Myocyte (in vitro differentiated cells): ENCODE measurements around the gene LCP1. TPM values are rescaled to one million over a fixed set of nuclear protein-coding genes. Genes with fewer than 3 reads are reported as not detected.

Experiments
- DNase-seq: peaks from one replicate; pipeline ENCODE4 v3.0.0-alpha.2; 2012; ENCODE audit warnings: low read depth
- total RNA-seq: library from RNA; depleted of rRNA; stranded (reverse); fragments of >200 nt; gene quantifications from 2 replicates; pipeline ENCODE4 v1.2.3, GENCODE V29; 2014

Gene LCP1
- total RNA-seq, 1 donor from 2014 or later: not detected

DNA sequence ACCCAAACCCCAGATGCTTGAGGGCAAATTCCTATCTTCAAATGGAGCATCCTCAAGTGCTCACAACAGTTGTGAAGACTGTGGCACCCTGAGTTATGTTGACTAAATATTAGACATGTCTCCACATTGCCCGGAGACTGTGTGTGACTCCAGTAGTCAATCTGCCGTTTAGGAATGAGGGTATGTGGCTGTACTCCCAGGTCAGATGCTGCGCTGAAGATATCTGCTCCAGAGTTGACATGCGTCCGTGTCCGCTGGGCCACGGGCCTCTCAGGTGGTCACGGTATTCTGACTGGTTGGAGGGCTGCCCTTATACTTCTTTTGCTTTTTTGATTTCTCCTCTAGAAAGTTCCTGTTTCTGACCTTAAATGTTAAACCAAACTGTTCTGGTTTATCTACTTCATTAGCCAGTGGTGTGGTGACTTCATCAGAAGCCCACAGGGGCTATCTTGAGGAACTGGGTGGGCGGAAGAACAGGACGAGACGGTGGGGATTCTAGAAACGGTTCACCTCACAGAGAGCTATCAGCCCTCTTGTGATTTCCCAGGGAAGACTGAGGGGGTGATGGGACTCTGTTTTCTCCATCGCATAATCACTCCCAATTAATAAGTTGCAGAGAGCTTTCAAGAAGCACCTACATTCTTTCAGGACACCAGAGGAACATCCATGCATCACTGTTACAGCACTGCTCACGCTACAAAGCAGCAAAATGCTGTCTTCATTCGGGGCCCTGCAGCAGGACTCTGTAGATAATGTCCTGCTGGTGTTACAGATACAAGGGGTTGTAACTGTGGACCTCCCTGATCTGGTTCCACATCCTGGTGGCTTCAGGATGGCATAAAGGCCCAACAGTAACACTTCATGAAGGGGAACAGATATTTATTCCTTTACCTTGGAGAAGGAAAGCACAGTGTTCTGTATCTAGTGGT lies 1.3 kb upstream of the LCP1 start:
- DNase-seq: no peak

- no peak for DNase-seq
Measured at GRCh38 chr13:46182491-46182877, 507 bp upstream of the LCP1 start.

DNA sequence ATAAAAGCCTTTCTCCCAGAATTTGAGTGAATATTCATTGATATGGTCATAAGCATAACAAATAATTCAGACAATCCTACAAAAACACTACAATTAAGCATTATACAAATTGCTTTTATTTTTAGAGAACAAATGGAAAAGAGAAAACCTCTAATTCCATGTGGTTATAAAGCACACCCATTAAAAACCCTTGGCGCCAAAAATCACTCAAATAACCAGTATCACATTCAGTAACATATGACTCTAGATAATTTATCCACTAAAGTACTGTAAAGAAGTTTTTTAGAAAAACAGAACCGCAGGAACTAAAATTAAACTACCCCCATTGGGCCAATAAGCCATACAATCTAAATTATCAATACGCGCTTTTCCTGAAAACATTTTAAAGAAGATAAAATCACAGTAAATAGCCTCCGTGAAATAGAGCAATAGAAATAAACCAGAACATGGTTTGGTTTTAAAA lies 569 bp downstream of the LCP1 start:
- no peak for DNase-seq

DNA sequence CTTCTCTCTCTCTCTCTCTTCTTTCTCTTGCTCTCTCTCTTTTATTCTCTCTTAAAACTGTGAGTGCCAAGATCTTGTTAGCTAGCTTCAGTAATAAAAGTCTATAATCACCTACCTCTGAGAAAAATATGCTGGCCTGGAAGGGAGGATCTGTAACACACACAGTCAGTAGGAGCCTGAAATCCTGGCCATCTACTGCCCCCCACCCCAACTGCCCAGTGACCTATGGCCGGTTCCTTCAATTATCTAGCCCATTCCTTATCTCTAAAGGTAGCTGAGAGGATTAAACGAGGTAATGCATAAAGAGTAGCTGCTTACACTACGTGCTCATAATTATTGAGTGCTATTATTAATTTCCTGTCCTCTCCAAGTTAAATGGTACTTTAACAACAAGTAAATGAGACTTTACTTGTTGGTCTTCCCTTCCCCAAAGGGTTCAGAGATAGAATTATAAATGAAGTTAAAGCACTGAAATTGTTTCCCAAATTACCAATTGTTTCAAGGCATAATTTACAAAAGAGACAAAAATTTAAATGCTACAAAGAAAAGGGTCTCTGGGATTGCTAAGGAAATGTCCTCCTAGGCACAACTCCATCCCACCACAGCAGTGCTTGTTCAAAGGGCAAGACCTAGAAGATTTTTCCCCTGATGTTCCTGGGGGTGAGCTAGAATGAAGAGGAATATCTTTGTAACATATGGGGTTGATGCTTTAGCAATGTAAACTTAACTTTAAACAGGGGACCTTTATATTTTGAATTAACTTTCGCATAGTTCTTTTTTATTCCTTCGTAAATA lies 1.8 kb downstream of the LCP1 start:
- DNase-seq: no peak

DNA sequence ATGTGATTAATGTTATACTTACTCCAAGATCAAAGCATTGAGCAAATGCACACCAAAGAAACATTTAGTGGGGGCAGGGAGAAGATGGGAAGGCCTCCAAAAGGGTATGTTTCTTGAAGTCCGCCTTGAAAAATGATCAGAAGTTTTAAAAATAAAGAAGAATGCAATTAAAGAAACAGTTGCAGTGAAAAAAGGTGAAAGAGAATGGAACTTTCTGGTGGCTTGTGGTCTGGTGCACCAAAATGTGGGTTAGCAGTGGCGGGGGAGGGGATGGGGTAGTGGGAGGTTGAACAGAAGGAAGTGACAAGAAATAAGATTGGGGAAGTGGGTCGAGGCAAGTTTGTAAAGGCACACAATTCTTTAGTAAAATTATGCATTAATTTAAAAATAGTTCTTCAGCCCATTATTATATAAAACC lies 2.5 kb downstream of the LCP1 start:
- DNase-seq: no peak

DNA sequence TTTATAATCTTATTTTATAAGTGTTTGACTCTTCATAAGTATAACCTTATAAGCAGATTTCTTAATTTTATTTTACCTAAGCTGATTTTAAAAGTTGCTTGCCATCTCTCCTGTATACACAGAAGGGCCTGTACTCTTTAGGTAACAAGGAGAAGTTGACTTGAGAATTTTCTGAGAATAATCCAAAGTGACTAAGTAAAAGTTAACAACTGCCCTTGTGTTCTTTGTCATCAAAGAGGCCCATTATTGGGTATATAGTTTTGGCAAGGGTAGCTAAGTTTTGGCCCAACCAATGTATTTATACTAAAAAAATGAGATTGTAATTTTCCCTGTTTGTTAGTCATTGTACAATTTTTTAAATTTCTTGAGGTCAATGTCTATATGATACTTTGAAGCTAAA lies 3.2 kb downstream of the LCP1 start:
- no peak for DNase-seq

GRCh38 chr13:46178143-46178542 lies 3.8 kb downstream of the LCP1 start:
- no peak for DNase-seq

DNA sequence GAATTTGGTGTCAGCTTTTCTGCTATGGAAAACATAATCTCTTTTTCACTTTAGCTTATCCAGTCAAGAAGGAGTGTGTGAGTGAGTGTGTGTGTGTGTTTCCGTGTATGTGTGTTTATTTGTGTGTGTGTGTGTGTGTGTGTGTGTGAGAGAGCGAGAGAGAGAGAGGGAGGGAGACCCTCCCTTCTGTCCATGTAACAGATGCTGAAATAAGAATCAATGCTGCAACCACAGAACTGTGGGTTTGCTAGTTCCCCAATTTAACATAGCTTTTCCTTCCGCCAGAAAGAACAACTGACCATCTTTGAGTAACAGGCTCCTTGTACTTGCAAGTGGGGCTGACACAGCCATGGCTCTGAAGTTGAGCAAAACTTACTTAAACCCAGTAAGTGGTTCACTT lies 5.2 kb downstream of the LCP1 start:
- peak; percentile 3 for DNase-seq

DNA sequence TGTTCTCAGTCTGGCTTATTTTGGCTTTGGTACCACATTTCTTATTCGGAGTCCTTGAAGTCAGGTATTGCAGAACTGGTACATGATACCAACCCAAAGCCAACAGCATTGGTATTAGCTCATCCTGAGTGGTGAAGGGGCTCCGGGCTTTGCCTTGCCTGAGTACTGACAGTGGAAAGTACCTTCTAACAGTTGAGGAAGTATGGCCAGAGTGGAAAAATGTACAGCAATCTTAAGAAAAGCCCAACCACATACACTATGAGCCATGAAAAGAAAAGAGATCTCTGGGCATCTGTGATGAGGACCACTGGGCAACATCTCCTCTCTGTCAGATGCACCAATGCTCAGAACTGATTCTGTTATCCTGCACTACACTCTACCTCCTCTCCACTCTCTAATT lies 8.3 kb downstream of the LCP1 start:
- DNase-seq: no peak

DNA sequence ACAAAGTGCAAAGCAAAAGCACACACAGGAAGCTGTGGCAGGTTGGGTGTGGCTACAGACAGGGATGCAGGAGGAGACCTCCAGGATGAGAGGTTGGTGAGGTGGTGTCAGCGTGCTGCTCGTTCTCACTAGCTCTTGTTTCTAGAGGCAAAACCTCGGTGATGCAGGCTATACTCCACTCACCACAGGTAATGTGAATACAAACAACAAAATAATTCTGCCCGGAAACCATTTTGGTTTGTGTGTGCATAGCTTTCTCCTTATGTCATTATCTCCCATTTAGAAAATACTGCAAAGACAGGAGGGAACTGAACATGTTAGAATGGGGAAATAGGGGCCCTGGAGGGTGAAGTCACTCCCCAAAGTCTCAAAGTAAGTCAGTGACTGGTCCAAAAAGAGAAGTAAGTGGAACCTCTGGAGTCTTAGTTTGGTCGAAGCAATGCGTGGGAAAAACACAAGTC lies 9.4 kb downstream of the LCP1 start:
- DNase-seq: no peak

- DNase-seq: no peak
Measured at GRCh38 chr13:46171739-46172138, 10.2 kb downstream of the LCP1 start.

DNA sequence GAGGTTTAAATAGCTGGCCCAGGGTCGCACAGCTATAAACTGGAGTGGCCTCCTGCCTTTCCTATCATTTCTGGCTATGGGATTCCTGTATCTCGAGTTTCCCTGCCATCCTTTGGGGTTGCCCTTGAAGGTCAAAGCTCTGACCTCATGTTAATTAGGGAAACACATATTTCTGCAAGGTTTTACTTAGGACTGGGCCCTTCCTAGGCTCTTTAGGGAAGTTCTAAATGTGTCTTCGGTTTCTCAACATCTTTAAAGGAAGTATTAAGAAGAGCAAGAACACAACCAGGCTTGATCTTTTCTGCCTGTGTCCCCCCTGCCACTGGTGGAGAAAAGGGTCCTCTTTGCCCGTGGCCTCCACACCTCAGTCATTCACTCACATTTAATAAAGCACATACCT lies 10.8 kb downstream of the LCP1 start:
- DNase-seq: no peak

DNA sequence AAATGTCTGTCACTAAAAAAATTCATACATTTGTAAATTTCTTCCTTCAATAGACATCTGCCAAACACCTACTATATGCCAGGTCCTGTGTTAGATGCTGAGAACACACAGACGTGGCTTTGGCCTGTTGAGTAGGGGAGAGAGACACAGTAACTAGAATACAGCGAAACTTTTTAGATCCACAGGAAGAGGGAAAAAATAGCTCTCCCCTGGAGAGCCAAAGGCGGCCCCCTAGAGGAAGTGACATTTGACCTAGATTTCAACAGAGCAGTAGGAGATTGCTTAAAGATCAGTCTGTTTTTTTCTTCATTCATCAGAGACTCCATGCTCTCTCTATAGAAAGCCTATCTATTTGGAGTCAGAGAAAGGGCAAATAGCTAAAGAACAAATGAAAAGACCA lies 11.3 kb downstream of the LCP1 start:
- DNase-seq: no peak

DNA sequence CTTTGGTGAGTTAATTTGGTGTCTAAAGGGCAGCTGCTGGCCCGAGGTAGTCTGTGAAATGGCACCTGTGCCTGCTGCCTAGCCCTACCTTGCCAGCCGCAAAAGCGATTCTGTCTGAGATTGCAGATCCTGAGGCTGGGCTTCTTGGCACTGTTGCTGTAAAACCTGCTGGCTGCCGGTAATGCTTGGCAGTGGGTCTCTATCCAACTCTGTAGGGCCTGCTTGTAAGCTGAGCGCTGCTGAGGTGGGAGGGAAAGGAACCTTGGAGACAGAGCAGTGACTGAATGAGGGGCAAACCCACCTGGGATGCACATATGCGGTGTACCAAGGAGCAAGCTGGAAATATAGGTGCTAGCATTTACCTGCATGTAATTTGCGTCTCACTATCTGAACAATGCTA lies 11.7 kb downstream of the LCP1 start:
- DNase-seq: no peak

DNA sequence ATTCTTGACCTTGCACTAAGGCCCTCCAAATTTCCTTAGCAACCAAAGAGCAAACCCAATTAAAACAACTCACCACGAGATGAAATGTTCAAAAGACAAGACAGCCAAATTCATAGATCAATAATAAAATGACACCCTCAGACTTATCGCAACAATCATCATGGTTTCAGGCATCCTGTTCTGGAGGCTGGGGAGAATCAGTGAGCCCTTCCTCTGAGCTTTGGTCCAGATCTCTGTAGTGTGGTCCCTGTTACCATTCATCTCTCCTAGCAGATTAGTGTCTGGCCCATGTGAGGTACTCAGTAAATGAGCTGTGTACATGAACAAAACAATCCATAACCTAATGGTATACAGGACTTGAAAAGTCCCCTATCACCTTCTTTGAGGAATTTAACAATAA lies 12.2 kb downstream of the LCP1 start:
- no peak for DNase-seq

DNA sequence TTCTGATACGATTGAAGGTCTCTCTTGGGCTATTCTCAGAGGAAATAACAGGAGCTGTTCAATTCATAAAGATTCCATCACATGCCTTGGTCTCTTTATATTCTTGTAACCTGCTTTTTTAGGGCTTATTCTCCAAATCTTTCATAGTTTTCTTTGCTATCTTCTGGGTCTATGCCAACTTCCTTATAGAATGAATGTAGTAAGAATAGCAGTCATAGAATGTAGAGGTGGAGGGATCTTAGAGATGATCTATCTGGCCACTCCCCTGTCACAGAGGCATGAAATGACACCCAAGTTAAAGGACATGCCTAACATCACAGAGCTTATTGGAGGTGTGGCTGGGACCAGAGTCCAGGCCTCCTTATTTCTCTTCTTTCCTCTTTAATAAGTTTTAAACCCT lies 13.2 kb downstream of the LCP1 start:
- no peak for DNase-seq

DNA sequence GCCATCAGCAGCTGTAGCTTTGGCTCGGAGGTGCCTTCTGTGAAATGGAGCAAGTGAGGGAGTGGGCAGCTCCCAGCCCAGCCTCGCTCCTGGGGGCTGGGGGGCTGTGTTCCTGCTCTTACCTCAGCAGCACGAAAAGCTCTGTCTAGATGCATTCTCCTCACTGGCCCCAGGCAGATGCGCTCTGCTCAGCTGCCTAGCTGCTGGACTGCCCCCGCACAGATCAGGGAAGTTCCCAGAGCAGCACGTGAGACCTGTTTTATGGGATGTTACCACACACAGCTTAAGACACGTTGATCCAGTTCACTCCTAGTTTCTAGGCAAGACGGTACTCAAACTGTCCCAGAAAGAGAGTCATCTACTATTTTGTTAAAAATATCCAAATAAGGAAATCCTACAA lies 13.6 kb downstream of the LCP1 start:
- DNase-seq: no peak

DNA sequence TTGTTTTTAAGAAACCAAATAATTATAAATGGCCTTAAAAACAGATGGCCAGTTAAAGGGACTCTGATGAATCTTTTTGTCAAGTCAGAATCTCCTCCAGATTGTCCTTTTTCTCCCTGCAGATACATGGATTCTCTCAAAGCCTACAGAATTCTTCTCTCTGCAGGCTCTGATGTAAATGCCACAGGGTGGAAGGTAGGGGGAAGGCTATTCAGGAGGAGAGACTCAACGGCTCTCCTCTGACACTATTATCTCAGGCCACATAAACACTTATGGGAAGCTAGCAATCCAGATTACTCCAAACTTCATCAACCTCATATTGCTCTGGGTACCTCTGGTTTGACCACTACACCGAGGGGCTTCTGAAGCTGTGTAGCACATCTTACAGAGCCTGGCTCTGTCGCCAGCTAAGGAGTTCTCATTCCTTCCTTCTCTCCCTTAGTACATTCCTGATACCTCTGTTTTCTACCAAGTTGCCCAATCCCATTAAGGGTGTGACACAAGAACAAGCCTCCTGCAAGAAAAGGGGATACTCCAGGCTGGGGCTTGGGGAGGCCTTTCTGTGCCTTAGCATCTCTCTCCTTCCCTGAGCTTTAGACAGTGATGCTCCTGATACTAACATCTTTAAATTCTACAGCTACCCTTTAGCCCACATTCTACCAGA lies 14.9 kb downstream of the LCP1 start:
- no peak for DNase-seq

DNA sequence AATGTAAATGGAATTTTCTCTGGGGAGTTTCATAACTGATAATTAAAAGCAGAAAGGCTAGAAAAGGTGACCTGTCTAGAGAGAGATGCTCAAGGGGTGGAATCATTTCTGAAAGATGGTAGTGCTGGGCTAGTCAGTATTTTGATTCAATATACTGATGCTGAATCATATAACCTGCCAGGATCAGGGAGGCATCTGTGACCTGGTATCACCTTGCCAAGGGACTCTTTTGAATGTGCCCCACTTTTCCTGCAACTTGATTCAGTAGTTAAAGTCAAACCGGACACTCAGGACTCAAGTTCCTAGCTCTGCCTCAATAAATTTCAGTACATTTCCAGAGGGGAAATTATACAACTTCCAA lies 15.8 kb downstream of the LCP1 start:
- DNase-seq: no peak

DNA sequence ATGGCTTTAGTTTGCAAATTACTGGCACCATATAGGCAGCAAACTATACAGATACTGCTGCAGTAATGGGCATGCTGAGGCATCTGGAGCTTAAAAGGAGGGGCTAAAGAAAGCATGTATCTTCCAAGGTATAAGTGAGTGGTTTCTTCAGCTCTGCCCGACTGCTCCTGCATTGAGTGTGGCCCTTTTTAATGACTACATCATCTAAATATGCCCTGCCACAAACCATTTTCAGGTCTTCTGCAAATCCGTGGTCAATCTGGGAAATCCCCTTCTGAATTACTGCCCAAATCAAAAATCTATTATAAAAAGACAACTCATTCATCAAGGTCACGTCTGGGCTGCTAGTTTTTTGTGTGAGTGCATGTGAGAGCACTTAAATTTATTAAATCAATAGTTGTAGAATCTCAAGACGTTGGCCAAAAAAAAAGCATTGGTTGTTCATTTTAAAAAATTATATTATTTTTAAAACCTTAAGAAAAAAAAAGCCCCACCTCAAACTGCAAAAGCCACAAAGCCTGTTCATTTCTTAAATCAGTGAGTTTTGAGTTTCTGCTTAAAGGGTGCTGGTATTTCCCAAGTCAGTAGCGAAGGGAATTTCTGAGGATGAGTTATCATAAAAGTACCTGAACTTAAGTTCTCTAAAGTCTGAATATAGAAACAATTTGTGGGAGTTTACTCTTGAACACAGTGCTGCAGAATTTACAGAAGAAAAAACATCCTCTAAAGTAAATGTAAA lies 16.3 kb downstream of the LCP1 start:
- DNase-seq: no peak

- DNase-seq: no peak
Measured at GRCh38 chr13:46164661-46165060, 17.3 kb downstream of the LCP1 start.
